ENCODE data around the gene CARD16.
"Not testable (repeated sequence)": the region's sequence is repeated elsewhere in the genome, so short reads cannot be mapped to it uniquely, and the experiment has no call there.

DNA sequence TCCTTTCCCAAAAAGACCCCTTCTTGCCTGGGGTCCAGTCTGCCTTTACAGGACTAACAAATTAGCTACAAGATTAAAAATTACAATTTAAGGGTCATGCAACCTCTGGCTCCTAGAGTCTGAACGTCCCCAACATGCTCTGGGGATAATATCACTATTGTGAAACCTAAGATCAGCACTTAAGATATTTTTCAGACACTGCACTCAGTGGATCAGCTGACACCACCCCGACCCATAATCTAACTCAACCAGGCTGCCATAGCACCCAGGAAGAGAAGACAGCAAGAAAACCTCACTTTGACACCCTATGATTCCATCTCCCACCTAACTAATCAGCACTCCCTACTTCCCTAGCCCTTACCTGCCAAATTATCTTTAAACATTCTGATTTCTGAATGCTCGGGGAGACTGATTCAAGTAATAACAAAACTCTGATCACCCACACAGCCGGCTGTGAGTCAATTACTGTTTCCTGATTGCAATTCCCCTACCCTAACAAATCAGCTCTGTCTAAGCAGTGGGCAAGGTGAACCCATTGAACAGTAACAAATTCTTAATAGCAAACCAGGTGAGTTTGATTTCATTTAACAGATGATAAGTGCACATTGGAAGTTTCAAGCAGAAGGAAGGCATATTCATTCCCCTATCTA, 32.1 kb upstream of the CARD16 start:
- not testable (repeated sequence) for TF ChIP-seq GABPA (IDR thresholded peaks at IDR 0.05; ENCODE audit: low read depth); FOSL2 (IDR thresholded peaks at IDR 0.05; ENCODE audit: borderline replicate concordance, low read depth)
- TF ChIP-seq, protein P1, sequence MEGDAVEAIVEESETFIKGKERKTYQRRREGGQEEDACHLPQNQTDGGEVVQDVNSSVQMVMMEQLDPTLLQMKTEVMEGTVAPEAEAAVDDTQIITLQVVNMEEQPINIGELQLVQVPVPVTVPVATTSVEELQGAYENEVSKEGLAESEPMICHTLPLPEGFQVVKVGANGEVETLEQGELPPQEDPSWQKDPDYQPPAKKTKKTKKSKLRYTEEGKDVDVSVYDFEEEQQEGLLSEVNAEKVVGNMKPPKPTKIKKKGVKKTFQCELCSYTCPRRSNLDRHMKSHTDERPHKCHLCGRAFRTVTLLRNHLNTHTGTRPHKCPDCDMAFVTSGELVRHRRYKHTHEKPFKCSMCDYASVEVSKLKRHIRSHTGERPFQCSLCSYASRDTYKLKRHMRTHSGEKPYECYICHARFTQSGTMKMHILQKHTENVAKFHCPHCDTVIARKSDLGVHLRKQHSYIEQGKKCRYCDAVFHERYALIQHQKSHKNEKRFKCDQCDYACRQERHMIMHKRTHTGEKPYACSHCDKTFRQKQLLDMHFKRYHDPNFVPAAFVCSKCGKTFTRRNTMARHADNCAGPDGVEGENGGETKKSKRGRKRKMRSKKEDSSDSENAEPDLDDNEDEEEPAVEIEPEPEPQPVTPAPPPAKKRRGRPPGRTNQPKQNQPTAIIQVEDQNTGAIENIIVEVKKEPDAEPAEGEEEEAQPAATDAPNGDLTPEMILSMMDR (IDR thresholded peaks at IDR 0.05) = not testable (repeated sequence)

Data from SK-N-SH (cell line).